Stimulated activated CD4-positive, alpha-beta T cell treated with anti-CD3 and anti-CD28 coated beads, Interleukin-2, amount 100 ng/mL, for 4 hours (primary cell): Measurements from ENCODE around the gene METRNL.

Experiments
- DNase-seq: peaks from one replicate; pipeline ENCODE4 v3.0.0-alpha.2; 2020; ENCODE audit warnings: low read depth

Gene METRNL

DNA sequence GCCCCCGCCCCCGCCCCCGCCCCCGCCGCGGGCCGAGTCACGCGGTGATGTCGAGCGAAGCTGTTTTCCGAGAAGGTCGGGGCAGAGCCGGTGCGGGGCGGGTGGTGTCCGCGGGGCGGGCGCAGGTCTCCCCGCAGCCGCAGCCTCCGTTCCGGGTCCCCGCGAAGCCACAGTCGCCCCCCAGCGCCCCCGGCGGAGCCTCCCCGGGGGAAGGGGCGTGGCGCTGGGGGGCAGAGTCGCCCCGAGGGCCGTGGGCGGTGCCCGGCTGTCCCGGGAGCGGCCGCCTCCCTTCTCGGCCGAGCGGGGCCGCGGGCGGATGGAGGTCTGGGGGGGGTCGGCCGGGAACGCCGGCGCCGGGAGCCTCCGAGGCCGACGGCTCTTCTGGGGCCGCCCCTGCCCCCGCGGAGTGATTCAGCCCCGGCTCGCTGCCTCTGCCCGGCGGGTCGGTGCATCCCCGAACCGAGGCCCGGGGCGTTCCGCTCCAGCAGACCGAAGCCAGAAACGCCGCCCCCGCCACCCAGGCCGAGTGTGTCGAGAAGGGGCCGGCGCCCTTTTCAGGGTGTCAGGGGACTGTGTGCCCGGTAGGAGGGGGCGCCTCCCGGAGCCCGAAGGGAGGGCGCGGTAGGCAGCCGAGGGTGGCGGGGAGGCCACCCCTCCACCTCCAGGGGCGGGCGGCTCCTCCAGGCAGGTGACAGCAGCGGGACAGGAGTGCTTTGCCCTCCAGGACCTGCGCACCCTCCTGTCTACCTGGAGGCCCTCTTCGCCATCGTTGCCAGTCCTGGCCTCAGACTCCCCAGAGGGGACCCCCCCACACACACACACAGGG lies 1.7 kb downstream of the METRNL start:
- peak; percentile 53 for DNase-seq

DNA sequence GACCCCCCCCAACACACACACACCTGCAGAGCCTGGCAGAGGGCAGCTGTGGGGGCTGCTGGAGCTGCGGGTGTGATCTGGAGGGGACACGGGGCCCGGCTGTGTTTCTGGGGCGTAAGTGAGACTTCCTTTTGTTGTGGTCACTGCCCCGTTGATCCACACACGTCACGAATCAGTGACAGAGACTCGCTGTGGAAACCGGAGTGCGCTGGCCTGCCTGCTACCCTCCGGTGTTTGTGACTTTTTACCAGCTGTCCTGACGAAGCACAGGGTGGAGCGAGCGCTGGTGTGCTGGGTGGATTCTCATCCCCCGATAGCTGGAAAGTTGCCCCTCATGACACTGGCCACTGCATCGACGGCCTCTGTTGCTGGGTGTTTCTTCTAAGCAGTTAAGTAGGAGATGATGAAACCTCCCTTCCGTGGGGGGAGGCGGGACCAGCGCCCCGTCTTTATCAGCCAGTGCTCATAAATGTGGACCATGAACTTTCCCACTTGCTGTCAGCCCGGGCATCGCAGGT lies 2.3 kb downstream of the METRNL start:
- DNase-seq: no peak

DNA sequence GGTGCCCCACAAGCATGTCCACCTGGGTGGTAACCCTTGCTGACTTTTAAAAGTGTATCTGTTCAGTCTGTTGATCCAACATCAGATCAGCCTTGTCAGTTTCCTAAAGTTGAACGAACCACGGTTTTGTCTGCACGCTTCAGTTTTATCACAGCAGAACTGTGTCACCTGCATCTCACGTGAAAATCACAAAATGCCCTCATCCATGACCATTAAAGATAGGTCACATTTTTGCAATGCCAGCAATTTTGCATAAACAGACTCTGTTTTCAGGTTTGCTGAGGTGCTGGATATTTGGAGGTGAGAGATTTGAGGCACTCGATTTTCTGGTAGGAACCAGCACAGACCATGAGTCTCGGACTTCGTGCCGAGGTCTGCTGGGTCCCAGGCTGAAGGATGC lies 3.0 kb downstream of the METRNL start:
- DNase-seq: no peak

DNA sequence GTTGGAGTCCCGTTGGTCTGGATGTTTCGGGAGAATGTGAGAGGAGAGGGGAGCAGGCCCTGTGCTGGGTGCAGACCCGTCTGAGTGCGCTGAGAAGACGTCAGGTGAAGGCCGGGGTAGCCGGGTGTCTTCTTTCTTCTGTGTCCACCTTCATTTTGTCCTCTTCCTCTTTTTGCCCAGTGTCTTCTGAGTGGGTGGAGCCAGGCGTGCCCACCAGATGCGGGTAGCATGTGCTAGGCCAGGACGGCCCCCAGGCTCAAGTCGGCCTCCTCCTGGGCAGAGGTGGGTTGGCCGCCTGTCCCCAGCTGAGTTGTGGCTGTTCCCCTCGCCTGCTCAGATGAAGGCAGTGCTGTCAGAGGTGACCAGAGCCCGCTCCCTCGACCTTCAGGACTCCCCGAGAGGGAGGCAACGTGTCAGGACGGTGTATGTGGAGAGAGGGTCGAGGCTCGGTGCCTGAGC lies 3.5 kb downstream of the METRNL start:
- no peak for DNase-seq

DNA sequence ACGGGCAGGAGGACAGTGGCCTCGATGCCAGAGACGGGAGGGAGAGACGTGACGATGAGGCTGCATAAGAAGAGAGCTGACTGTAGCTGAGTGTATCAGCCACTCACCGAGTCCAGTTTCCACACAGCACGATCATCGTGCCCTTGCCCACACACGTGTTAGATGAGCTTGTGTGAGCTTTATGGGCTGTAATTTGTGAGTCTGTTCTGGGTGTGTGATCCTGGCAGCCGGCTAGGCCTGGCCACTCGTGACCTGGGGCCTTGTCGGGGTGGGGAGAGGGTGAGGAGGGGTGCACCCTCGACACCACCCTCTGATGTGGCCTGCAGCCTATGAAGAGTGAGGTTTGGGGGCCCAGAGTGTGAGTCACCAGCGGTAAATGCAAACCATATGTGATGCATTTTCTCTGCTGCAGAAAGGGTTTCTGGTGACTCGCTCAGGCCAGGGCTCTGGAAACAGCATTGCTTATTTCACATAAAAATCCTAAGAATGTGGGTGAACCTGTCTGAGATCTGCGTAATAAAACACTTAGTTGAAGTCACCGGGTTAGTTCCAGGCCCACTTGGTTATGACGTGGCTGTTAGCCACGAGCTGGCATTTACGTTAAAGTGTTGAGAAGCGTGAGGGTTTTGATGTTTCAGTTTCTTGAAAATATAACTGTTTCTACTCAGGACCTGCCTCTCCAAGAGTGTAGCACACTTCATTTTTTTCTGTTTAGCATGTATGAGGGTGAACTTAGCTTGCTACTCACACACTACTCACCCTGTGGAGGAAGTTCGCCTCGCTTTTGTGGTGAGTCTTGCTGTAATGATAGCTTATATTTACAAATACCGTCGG lies 4.2 kb downstream of the METRNL start:
- peak; percentile 15 for DNase-seq

DNA sequence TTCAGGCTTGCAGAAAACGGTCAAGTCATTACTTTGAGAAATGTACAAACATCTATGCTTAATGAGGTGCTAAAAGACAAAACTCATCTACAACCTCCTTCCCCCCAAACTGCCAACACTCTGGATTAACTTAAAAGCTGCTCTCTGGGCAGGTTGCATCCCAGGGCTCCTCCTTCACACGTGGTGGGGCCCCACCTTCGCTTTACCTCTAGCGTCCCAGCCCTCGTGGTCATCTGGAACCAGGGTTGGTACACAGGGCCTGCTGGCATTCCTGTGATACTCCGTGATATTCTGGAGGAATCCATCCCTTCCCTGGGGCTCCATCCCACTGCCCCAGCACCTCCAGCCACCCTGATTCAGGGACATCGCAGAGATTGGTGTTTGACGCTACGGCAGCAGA lies 4.8 kb downstream of the METRNL start:
- no peak for DNase-seq

DNA sequence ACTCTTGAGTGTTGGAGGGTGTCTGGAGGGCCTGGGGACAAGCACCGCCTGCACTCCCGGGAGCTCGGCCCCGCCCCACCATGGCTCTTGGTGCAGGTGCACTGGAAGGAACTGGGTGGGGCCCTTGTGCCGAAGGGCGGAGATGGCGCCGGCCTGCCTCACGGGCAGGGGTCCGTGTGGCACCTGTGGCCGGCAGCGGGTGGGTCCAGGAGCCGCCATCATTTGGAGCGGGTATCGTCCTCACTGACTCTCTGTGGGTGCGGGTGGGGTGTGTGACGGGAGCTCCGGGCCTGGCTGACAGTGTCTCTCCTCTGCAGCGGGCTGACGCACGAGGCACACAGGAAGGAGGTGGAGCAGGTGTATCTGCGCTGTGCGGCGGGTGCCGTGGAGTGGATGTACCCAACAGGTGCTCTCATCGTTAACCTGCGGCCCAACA lies 5.2 kb downstream of the METRNL start:
- DNase-seq: no peak

DNA sequence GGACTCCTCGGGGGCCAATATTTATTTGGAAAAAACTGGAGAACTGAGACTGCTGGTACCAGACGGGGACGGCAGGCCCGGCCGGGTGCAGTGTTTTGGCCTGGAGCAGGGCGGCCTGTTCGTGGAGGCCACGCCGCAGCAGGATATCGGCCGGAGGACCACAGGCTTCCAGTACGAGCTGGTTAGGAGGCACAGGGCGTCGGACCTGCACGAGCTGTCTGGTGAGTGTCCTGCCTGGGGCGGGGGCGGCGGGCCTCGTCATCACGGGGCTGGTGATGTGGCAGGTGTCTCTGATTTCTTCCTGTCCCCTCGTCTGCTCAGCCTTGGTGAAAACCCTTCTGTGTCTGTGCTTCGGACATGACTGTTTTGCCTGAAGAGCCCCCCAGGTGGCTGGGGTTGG lies 5.7 kb downstream of the METRNL start:
- no peak for DNase-seq

GRCh38 chr17:83085526-83086198 lies 6.3 kb downstream of the METRNL start:
- no peak for DNase-seq

DNA sequence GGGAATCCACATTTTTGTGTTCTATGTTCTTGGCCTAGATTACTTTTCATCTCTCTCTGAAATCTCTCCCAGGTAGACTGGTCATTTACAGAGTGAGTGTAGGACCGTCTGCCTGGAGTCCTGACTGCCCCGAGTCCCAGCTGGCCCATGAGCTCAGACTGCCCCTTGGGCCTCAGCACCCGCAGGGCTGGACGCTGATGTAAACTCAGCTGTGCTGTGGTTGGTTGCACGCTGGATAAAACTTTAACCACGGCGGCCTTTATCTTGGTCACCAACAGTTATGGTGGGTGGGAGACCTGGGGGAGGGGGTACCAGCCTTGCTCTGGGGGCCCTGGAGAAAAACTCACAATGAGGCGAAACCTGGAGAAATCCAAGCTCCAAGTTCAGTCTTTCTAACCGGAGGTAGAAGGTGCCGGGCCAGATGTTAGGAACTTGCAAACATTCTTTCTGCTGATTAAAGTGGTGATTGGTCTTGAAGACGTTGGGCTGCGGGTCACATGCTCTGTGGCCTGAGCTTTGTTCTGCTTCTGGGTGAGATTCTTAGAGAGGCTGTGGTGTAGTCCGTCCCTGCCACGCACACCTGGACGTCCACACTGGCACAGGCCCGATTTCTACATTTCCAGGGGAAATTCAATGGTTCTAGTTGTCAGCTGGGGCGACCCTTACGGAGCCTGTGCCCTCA lies 6.9 kb downstream of the METRNL start:
- no peak for DNase-seq

DNA sequence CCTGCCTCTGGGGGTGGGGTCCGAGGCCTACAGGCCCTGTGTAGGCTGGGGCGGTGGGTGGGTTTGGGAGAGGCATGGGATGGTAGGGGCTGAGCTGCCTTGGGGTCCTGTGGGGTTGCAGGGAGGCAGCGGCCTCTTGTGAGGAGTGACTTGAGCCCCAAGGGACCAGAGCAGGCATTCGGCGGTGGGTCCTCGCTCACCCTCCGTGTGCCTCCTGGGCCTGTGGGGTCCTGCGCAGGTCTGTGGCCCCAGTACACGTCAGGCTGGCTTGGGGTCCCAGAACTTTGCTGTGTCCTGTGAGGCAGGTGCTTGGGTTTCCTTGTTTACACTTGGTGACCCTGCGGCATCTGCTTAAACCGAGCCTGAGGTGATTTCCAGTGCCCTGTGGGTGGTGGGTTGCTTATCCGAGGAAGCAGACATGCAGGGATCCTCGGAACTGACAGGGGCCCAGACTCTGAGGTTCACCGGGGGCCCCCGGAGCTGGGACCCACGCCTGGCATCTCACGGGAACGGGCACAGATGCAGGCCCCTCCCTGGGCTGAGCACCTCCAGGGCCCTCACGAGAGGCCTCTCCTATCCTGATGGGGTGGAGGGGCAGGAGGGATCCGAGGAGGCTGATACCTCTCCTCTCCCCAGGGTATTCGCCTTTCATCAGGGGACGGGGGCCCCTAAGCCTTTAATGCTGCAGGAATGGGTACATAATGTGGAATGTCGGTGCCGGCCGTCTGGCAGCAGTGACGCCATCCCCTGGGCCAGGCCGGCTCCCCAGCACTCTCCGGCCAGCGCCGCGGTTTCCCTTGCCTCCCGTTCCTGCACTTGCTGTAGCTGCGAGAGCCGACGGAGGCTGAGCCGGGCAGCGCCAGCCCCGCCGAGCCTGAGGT lies 7.7 kb downstream of the METRNL start:
- DNase-seq: no peak

GRCh38 chr17:83087788-83088360 lies 8.5 kb downstream of the METRNL start:
- no peak for DNase-seq

- DNase-seq: no peak
These were observed 9.0 kb downstream of the METRNL start for GRCh38 chr17:83088451-83088850.

DNA sequence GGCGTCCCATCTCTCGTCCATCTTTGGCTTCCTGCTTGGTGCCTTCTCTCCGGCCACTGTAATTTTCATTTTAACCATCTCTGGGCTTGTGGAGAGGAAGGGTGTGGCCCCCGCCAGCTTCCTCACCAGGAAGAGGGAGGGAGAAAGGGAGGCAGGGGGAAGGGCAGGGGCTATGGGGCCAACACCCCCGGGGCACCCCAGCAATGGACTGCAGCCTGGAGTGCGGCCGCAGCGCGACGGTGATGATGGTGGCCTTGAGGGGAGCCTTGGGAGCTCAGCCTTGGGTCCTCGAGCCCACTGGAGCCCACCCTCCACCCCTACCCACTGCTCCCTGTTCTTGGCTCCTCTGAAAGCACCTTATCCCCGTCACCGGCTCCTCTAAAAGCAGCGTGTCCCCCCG lies 9.5 kb downstream of the METRNL start:
- no peak for DNase-seq

- no peak for DNase-seq
These were observed 10.1 kb downstream of the METRNL start for GRCh38 chr17:83089328-83090132.

GRCh38 chr17:83090444-83091256 lies 11.2 kb downstream of the METRNL start:
- DNase-seq: no peak

- no peak for DNase-seq
These were observed 12.1 kb downstream of the METRNL start for GRCh38 chr17:83091257-83092141.

DNA sequence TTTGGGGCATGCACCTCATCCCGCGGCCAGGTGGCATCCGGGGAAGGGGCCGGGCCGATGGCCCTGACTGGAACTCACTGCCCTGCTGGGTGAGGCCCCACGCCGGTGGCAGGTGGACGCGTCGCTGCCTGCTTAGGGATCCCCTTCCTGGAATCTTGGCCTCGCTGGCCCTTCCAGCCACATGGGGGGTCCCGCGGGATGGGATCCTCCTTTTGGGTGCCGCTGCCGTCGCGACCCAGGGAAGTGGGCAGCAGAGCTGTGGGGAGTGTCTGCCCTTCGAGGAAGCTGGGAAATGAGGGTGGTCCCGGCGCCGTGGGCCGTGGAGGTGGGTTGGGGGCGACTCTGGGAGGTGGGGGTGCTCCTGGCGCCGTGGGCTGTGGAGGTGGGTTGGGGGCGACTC lies 12.8 kb downstream of the METRNL start:
- no peak for DNase-seq
